Measurements from ENCODE around the gene ATOH8.
A peak's percentile ranks its signal among the peaks of the same experiment; 100 is the strongest.

Gene ATOH8

GRCh38 chr2:85756822-85757435, 3.1 kb downstream of the ATOH8 start:
- DNase-seq: no peak

GRCh38 chr2:85757860-85758259, 4.1 kb downstream of the ATOH8 start:
- no peak for DNase-seq

GRCh38 chr2:85758361-85759256, 4.8 kb downstream of the ATOH8 start:
- no peak for DNase-seq

GRCh38 chr2:85759257-85759613, 5.4 kb downstream of the ATOH8 start:
- DNase-seq: no peak

- no peak for DNase-seq
These were observed 6.6 kb downstream of the ATOH8 start for GRCh38 chr2:85760371-85760770.

DNA sequence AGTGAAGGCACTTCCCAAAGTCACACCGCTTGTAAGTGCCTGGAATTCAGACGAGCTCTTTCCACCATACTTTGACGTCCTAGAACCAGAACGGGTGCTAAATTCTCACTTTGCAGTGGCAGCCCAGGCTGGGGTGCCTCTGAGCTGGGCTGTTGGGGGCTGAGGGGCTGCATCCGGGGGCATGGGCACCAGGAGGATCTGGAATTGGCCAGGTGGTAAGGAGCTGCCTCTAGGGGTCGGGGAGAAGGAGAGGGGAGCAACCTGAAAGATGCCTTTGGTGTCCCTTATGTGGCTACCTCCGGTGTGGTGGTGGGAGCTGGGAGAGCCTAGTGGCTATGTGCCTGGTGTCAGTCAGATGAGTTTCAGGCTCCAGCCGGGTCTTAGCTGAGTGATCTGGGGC, 7.1 kb downstream of the ATOH8 start:
- DNase-seq: no peak

DNA sequence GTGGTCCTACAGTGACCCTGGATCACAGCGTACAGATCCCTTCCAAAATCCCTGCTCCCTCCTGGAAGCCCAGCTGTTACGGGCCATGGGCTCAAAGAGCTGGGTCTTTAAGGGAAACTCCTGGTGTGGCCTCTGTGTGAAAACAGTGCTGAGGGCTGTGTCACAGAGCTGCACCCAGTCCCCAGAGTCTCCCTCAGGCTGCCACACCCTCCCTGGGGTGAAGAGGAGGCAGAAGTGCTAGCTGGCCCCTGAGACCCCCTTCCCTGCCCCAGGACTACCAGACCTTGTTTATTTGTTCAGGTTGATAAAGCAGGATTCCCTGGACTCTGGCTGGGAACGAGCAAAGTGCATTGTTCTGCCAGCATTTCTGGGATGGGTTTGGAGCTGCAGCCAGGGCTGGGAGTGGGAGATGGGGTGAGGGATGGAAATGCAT, 7.7 kb downstream of the ATOH8 start:
- no peak for DNase-seq

DNA sequence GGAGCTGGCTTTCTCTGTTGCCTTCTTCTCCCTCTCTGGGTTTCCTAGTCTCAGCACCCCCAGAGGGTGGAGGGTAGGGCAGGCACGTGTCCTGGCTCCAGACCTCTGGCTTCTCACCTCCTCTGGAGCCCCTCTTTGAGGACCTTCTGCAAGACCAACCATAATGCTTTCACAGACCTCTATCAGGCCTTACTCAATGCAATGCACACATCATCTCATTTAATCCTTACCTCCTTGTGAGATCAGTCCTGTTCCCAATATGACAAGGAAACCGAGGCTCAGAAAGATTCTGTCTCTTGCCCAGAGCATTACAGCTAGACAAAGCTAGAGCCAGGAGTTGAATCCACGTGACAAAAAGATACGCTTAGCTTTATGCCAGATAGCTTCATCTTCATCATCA, 8.2 kb downstream of the ATOH8 start:
- no peak for DNase-seq

DNA sequence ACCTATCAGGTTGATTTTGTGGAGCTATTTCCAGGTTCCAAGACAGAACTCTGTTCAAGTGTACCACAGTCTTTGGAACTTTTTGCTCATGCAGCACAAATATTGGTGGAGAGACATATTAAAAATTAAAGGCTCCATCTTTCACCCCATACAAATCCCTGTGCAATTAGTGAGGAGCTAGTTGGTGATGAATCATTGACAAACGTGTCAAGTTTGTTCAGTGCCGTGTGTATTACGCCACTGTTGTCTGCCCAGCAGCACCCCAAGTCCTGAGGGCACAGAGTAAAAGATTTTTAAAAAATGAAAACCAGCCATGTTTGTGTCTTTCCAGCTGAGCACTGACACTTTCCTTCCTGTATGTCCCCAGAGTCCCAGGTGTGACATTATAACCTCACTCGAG, 9.3 kb downstream of the ATOH8 start:
- no peak for DNase-seq

- DNase-seq: no peak
These were observed 10.0 kb downstream of the ATOH8 start for GRCh38 chr2:85763831-85764230.

GRCh38 chr2:85765081-85765731, 11.4 kb downstream of the ATOH8 start:
- DNase-seq: no peak

DNA sequence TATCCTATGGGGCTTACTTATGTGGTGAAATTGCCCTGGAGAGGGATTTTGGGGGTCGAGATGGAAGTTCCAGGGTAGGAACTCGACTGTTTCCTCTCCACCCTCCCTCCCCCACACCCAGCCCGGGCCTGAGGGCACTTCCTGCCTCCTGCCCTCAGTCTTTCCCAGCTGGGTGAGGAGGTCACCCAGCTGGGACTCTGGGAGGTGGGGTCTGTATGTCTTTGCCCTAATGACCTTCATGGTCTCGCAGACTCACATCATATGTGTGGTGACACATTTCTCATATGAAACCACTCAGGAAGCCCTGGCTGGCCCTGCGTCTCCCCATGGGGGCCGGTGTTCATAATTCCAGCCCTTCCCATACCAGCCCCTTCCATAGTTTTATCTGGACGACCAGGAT, 12.4 kb downstream of the ATOH8 start:
- DNase-seq: no peak

DNA sequence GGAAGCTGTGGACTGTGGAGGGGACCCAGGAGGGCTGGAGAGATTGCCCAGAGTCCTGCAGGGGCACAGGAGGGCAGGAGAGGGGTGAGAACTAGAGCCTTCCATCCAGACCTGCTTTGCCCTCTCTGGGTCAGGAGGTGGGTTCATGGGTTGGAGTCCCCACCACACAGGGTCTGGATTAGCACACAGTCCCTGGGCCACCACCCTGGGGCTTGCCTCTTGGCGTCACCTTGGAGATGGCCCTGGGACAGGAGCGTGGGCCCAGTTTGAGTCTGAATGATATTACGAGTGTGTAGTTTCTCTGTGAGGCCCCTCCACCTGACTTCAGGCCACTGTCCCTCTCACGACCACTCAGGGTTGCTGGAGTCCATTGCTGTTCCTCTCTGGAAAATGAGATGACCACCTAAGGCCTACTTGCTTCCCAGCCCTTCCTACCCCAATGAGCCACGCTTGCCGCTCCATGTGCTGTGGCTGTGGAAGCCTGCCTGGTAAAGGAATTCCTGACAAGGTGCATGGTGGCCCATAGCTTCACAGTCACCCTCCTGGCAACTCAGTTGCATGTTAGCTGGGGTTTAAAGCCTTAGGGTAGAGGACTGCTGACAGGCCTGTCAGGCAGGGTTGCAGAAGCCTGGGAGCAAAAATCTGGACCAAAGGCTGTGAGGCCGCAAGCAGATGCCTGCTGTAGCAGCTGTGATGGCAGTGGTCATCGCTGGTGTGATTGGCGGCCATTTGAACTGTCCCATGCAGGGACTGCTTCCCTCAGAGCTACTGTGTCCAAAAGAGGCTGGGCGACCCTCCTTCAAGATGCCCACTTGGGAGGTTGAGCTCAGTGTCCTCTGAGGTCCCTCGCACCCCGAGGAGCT, 14.2 kb downstream of the ATOH8 start:
- no peak for DNase-seq

DNA sequence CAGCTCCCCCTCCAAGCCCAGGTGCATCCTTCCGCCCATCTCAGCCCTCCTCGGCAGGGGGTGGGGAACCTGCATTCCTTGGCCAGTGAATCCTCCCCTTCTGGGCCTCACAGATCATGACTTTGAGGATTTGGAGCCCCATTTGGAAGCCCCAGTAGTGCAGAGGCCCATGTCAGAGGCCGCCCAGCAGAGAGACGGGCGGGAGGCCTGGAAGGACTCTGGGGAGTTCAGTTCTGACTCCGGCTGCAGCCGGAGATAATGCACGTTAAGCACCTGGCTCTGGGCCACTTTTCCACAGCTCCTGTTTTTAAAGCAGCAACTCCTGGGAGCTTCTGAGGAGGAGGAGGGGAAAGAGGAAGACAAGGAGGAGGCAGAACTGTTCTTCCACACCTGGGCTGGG, 14.9 kb downstream of the ATOH8 start:
- no peak for DNase-seq

DNA sequence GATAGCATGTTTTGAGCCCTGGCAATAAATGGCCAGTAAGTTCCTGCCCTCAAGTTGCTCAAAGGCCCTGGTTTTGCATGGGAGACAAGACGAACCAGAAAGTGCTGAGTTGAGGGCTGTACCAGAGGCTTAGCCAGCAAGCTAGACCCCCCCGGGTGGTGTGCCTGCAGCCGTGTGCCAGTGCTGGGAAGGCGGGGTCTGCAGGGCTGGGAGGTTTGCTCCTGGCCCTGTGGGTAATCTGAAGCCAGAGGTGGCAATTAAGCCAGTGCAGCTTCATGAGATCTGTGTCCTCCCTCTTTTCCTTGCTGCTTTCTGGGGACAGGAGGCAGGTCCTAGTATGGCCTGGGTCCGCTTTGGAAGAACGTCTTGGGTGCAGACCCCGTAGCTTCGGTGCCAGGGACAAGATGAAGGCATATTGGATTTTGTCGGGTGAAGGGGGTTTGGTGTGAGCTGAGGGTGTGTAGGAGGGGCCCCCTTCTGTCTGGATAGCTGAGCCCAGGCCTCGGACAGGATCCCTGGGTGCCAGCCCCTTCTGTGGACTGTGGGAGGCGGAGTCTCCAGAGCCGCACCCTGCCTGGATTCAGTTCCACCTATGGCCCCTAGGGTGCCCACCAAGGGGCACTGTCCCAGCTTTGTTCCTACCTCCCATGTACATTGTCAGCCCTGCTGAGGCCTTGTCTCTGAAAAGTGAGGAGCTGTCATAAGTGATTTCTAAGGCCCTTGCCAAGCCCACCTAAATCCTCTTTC, 15.6 kb downstream of the ATOH8 start:
- no peak for DNase-seq

- no peak for DNase-seq
These were observed 16.2 kb downstream of the ATOH8 start for GRCh38 chr2:85769983-85770362.

- DNase-seq: no peak
These were observed 16.6 kb downstream of the ATOH8 start for GRCh38 chr2:85770369-85770768.

GRCh38 chr2:85770786-85771409, 17.1 kb downstream of the ATOH8 start:
- DNase-seq: no peak

- no peak for DNase-seq
These were observed 17.7 kb downstream of the ATOH8 start for GRCh38 chr2:85771486-85771885.

- peak; percentile 99 for DNase-seq
These were observed 18.4 kb downstream of the ATOH8 start for GRCh38 chr2:85772019-85772745.

DNA sequence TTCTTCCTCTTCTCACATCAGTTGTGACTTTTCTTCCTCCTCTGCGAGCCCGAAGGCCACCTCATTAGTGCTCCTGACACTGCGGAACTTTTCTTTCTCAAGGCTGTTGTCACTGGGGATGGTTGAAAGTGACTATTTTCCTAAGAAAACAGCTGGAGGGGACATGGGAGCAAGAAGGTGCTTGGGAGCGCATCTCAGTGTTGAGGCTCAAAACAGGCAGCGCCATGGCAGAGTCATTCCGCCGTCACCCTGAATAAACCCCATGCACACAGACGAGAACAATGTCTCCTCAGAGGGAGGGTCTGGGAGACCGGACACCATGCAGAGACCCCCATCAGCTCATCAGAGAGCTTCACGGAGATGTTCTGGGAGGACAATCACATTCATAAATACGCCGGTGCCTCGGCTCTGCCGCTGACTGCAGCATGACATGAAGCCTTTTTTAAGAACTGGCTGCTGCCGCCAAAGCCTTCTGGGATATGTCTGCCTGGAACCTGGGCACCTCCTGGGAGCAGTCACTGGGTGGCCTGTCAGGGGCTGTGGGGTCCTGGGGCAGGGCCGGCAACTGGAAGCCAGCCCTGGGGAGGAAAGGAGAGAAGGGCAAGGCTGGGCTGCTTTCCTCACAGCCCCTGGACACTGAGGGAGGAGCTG, 19.2 kb downstream of the ATOH8 start:
- DNase-seq: peak; percentile 24
